Measurements from ENCODE around the gene FRY.

Gene FRY

GRCh38 chr13:32210101-32210500, 178.5 kb downstream of the FRY start:
- H3K79me2 ChIP-seq (ENCODE audit: insufficient read depth, low read length), result no peaks in the 10 kb centered on the region
- H2AFZ ChIP-seq (ENCODE audit: low read length), result no peak overlapping the region
- H3K4me1 ChIP-seq (ENCODE audit: insufficient read depth, low read length, poor library complexity, severe bottlenecking), result peaks cover 9% of the 10 kb centered on the region
- H3K4me2 ChIP-seq (ENCODE audit: low read depth, low read length, poor library complexity, severe bottlenecking), result no peak overlapping the region
- no peaks in the 10 kb centered on the region for H3K9me2 ChIP-seq (replicated peaks; ENCODE audit: low read depth, low read length)
- H3F3A ChIP-seq (ENCODE audit: low read depth), result no peaks in the 10 kb centered on the region
- H3K4me3 ChIP-seq (ENCODE audit: low read length, poor library complexity, severe bottlenecking), result no peak overlapping the region
- no peaks in the 10 kb centered on the region for H3K36me3 ChIP-seq (ENCODE audit: insufficient read depth, low read length)
- no peaks in the 10 kb centered on the region for H4K20me1 ChIP-seq (ENCODE audit: insufficient read depth, low read length, poor library complexity, severe bottlenecking)
- H3K9ac ChIP-seq (ENCODE audit: low read depth, low read length, poor library complexity, severe bottlenecking), result no peak overlapping the region
- H3K27me3 ChIP-seq (ENCODE audit: insufficient read depth, low read length, poor library complexity, severe bottlenecking), result no peaks in the 10 kb centered on the region
- TF ChIP-seq EZH2phosphoT487 (IDR thresholded peaks at IDR 0.05; ENCODE audit: borderline replicate concordance) (no peak), CTCF (conservative IDR thresholded peaks at IDR 0.05; ENCODE audit: low read length) (no peak)
- no peaks in the 10 kb centered on the region for H3K9me3 ChIP-seq (ENCODE audit: insufficient read depth, low read depth, low read length)

GRCh38 chr13:32211813-32212212, 180.2 kb downstream of the FRY start:
- Histone ChIP-seq H3K4me2 (ENCODE audit: low read depth, low read length, poor library complexity, severe bottlenecking) (no peak overlapping the region), H3K9ac (ENCODE audit: low read depth, low read length, poor library complexity, severe bottlenecking) (no peak overlapping the region), H3K4me3 (ENCODE audit: low read length, poor library complexity, severe bottlenecking) (no peak overlapping the region), H3K9me3 (ENCODE audit: insufficient read depth, low read depth, low read length) (no peaks in the 10 kb centered on the region), H3K79me2 (ENCODE audit: insufficient read depth, low read length) (no peaks in the 10 kb centered on the region), H3K9me2 (replicated peaks; ENCODE audit: low read depth, low read length) (no peaks in the 10 kb centered on the region), H4K20me1 (ENCODE audit: insufficient read depth, low read length, poor library complexity, severe bottlenecking) (no peaks in the 10 kb centered on the region), H3K4me1 (ENCODE audit: insufficient read depth, low read length, poor library complexity, severe bottlenecking) (no peaks in the 10 kb centered on the region), H3K36me3 (ENCODE audit: insufficient read depth, low read length) (no peaks in the 10 kb centered on the region), H3F3A (ENCODE audit: low read depth) (no peaks in the 10 kb centered on the region), H2AFZ (ENCODE audit: low read length) (no peak overlapping the region), H3K27me3 (ENCODE audit: insufficient read depth, low read length, poor library complexity, severe bottlenecking) (no peaks in the 10 kb centered on the region)
- TF ChIP-seq CTCF (conservative IDR thresholded peaks at IDR 0.05; ENCODE audit: low read length), result no peak
- no peak for TF ChIP-seq EZH2phosphoT487 (IDR thresholded peaks at IDR 0.05; ENCODE audit: borderline replicate concordance)

- Histone ChIP-seq H3K9me2 (replicated peaks; ENCODE audit: low read depth, low read length) (no peaks in the 10 kb centered on the region), H3K4me1 (ENCODE audit: insufficient read depth, low read length, poor library complexity, severe bottlenecking) (no peaks in the 10 kb centered on the region), H3K36me3 (ENCODE audit: insufficient read depth, low read length) (no peaks in the 10 kb centered on the region), H4K20me1 (ENCODE audit: insufficient read depth, low read length, poor library complexity, severe bottlenecking) (no peaks in the 10 kb centered on the region), H3K9me3 (ENCODE audit: insufficient read depth, low read depth, low read length) (no peaks in the 10 kb centered on the region), H3K4me2 (ENCODE audit: low read depth, low read length, poor library complexity, severe bottlenecking) (no peak overlapping the region), H2AFZ (ENCODE audit: low read length) (no peak overlapping the region), H3K27me3 (ENCODE audit: insufficient read depth, low read length, poor library complexity, severe bottlenecking) (no peaks in the 10 kb centered on the region), H3K9ac (ENCODE audit: low read depth, low read length, poor library complexity, severe bottlenecking) (no peak overlapping the region), H3F3A (ENCODE audit: low read depth) (no peaks in the 10 kb centered on the region), H3K79me2 (ENCODE audit: insufficient read depth, low read length) (no peaks in the 10 kb centered on the region), H3K4me3 (ENCODE audit: low read length, poor library complexity, severe bottlenecking) (no peak overlapping the region)
- TF ChIP-seq CTCF (conservative IDR thresholded peaks at IDR 0.05; ENCODE audit: low read length) (no peak), EZH2phosphoT487 (IDR thresholded peaks at IDR 0.05; ENCODE audit: borderline replicate concordance) (no peak)
Observed at GRCh38 chr13:32212421-32212820, 180.8 kb downstream of the FRY start.
